ENCODE measurements around the gene TTLL11.

The TTLL11 gene

GRCh38 chr9:121962421-121962820, 130.7 kb downstream of the TTLL11 start:
- no peak for DNase-seq

DNA sequence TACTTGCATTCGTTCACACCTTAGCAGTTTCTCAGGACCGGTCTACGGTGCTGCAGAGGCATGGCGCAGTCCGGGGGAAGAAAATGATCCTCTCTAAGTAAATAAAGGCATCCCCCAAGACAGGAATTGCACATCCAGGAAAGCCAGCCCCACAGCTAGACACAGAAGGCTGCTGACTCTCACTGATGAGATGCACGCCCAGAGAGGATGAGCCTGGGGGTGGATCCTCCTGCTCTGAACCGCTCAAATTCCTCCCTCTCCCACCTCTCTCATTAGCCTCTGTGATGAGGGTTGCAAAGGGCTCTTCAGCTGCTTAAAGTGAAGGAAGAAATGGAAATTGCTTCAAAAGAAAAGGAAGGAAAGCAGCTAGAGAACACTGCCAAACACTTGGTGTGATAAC, 132.4 kb downstream of the TTLL11 start:
- DNase-seq = no peak

DNA sequence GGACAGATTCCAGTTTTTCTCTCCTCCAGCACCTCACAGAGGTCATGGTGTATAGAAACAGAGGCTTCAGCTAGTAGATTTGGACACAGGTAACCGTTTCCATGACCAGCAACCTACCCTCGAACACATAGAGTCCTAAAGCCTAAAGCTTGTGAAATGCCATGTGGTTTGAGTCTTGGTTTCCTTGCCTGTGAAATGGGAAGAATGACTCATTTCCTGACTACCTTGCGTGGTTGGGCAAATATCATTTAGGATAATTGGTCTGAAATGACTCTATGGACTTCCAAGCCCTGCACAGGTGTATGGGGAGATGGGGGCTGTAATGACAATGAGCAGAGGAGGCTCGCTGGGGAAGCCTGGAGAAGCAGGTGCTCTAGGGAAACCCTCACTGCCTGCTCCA, 134.6 kb downstream of the TTLL11 start:
- peak; percentile 26 for DNase-seq

DNA sequence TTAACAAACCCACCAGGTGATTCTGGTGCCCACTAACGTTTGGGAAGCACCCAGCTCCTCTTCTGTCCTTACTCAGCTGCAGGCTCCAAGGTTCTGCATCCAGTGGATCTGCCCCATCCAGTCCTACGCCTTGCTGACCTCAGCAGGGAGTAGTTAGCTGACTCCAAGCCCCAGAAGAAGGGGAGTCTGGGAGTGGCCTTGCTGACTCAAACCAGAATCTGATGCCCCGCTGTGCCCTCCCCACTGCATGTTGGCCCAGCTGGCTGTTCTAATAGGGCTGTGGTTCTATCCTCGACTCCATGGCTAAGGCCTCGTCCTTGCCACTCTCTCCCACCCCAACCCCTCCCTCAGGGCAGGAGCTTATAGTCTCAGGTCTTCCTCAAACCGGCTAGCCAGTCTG, 136.3 kb downstream of the TTLL11 start:
- no peak for DNase-seq

DNA sequence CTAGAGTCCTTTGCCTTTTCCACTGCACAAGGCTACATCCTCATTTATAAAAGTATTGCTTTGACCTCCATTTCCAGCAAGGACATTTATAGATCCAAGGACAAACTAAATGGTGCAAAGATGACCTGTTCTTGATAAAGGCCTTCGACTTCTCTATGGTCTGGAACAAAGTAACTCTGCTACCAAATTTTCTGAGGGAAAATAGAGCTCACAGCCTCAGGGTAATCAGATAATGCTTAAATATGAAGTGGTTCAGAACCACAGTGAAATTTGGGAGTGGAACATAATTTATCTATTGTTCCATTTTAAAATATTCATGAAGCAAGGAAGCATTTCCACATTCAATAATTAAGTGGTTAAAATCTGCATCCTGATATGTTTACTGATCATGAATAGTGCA, 137.5 kb downstream of the TTLL11 start:
- DNase-seq = no peak

- DNase-seq = peak; percentile 44
These were observed 138.5 kb downstream of the TTLL11 start for GRCh38 chr9:121954477-121955140.

- DNase-seq = no peak
These were observed 140.5 kb downstream of the TTLL11 start for GRCh38 chr9:121952611-121953010.

GRCh38 chr9:121950866-121951265, 142.2 kb downstream of the TTLL11 start:
- no peak for DNase-seq

- no peak for DNase-seq
These were observed 142.7 kb downstream of the TTLL11 start for GRCh38 chr9:121950441-121950840.

DNA sequence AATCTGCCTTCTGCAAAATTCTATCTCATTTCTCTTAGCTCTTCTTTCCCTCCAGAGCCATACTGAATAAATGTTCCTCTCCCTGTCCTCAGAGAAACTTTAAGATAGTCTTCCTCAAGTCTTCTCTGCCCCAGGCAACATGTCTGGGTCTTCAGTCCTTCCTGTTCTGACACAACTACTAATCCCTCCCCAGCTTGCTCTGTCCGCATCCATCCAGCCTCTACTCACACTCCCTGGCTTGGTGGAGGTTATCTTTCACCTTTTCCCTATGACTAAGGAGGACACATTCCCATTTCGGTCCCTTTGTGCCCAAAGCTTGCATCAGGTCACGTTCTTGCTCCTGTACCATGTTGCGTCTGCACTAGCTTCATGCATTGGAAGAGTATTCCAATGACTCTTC, 143.3 kb downstream of the TTLL11 start:
- DNase-seq = no peak

- DNase-seq = no peak
These were observed 143.7 kb downstream of the TTLL11 start for GRCh38 chr9:121949364-121949763.

DNA sequence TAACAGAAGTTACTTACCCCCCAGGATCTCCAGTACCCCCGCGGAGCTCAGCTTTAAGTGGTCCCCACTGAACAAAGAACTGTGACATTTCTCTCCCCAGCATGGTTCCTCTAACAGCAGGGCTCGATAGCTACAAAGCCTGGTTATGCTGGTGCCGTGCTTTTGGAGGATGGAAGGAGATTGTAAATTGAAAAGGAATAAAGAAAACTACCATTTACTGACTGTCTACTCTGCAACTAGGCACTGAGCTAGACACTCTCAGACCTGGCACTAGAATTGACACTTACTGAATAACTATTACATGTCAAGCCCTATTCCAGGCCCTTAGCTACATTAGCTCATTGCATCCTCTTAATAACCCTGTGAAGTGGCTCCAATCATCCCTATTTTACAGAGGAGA, 145.3 kb downstream of the TTLL11 start:
- DNase-seq = no peak

DNA sequence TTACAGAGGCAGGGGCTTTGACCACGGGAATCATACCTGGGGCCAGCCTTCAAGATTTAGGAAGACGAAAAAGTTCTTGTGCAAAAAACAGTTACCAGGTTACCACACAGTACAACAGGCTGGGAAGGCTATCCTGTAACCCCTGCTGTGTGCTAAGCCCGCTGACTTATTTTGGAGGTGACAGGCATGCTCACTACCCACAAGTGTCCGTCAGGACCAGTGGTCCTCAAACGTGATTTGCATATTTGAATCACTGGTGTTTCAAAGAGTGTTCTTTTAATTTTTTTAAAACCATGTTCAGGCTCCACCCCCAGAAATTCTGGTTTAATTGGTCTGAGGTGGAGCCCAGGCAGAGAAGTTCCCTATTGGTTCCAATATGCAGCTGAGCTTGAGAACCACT, 146.6 kb downstream of the TTLL11 start:
- DNase-seq = no peak

- peak; percentile 28 for DNase-seq
These were observed 147.3 kb downstream of the TTLL11 start for GRCh38 chr9:121945849-121946248.

DNA sequence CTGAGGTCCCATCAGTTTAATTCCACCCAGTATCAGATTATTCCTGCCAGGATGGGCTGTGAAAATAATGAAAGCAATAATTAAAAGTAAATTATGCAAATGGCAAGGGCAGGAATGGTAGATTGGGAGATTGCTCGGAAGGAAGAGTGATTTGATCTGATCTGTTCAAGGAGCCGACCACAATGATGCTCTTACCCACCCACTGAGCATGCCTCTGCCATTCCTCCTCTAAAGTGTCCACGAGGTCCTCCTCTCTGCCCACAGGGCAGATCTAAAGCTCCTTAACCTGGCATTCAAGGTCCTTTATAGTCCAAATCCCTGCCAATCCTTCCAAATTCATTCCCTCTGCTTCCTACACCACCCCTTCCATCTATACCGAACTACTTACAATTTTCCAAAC, 147.8 kb downstream of the TTLL11 start:
- no peak for DNase-seq

DNA sequence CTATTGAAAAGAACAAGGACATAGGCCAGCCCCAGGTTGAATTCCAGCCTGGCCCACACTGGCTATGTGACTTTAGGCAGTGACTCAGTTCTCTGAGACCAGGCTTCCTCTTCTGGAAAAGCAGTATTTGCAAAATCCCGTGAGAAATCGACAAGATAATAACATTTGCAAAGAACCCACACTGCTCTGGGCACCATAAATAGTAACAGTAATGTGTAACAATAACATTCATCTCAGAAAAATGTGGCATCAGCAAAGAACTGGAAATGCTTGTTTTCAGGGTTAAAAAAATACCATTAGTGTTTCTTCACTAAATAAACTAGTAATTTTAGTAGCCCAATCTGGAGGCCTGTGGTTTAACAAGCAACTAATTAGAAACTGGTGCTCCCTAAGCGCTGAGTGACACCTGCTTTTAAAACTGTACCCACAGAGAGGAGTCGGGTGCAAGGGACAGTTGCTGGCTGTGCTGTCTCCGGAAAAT, 148.4 kb downstream of the TTLL11 start:
- DNase-seq = peak; percentile 88

GRCh38 chr9:121943463-121943862, 149.6 kb downstream of the TTLL11 start:
- DNase-seq = no peak

GRCh38 chr9:121942866-121943382, 150.2 kb downstream of the TTLL11 start:
- DNase-seq = no peak

DNA sequence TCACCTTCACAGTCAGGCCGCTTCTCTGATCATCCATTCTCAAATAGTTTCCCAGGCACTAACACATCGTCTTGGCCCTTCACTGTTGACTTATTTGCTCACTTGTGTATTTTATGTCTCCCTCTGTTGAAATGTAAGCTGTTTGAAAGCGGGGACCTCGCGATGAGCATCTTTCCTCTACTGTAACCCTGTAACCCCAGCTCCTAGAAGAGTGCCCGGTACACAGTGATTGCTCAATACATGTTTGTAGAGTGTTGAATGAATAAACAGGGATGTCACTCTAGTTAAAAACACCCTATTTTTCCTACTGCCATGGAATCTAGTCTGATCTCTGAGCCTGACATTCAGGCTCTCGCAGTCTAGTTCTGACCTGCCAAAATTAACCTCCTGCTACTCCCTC, 150.8 kb downstream of the TTLL11 start:
- DNase-seq = no peak

DNA sequence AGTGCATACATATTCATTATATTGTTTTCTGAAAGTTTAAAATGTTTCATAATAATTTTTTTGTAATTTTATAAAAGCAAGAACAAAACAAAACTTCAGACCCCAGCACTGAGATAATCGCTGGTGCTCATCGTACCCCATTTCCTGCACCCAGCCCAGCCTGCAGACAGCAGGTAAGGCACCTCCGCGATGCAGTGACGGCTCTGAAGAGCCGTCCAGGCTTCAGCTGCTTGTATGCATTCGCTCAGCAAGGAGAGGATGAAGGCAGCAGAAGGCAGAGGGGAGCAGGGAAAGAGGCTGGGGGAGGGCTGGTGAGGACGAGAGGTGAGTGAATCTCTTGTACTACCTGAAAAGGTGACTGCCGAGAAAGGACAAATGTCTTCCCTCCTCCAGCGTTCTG, 153.5 kb downstream of the TTLL11 start:
- no peak for DNase-seq

- DNase-seq = no peak
These were observed 154.5 kb downstream of the TTLL11 start for GRCh38 chr9:121938621-121939020.

DNA sequence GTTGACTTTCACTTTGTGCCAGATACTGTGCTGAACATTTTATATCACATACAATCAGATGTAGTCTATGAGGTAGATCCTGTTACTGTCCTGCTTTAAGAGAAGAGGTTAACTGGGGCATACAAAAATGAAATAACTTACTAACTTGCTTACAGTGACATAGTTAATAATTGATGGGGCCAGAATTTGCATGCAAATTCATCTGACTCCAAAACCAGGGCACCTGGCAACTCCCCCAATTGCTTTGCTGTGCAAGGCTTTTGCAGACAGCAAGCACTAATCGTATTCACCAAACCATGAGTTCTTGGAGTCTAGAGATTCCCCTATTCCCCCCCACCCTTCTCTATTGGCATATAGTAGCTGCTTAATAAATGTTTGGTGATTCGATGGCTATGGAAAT, 155.9 kb downstream of the TTLL11 start:
- no peak for DNase-seq

- no peak for DNase-seq
These were observed 157.4 kb downstream of the TTLL11 start for GRCh38 chr9:121935739-121936138.

DNA sequence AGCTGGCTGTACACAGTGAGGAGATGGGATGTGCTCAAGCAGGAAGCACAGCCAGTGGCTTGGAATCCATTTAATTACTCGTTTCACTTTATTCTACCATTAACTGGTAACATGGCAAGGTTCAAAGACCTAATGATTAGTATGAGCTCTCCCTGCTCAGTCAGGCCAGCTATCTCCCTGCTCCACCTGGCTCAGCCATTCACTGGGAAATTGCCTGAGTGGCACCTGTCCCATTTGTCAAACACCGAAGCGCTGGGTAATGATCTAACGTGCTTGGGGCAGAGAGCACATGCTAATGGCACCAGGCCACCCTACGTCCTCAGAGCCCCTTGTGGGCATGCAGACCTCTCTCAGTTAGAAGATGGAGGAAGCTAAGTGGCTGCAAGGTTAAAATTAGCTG, 162.2 kb downstream of the TTLL11 start:
- DNase-seq = no peak
